Skin epidermis (tissue), 12 donors: Measurements from ENCODE around the gene GPR137B.
A peak's percentile ranks its signal among the peaks of the same experiment; 100 is the strongest.

Experiments used
- H3K27ac ChIP-seq, 21 experiments: fragments of 200-600 bp; sonication (generic) in 11 of 21; one replicate each; pipeline ENCODE4 v1.5.0; 2020; ENCODE audit warnings: mild to moderate bottlenecking in 3 of 21, inconsistent platforms in 2 of 21, moderate library complexity in 2 of 21
- H3K4me3 ChIP-seq, 7 experiments: fragments of 200-600 bp; sonication (generic) in 2 of 7; one replicate each; pipeline ENCODE4 v1.5.0; 2020; ENCODE audit warnings: inconsistent platforms in 2 of 7, mild to moderate bottlenecking in 2 of 7, moderate library complexity in 1 of 7

Gene GPR137B

DNA sequence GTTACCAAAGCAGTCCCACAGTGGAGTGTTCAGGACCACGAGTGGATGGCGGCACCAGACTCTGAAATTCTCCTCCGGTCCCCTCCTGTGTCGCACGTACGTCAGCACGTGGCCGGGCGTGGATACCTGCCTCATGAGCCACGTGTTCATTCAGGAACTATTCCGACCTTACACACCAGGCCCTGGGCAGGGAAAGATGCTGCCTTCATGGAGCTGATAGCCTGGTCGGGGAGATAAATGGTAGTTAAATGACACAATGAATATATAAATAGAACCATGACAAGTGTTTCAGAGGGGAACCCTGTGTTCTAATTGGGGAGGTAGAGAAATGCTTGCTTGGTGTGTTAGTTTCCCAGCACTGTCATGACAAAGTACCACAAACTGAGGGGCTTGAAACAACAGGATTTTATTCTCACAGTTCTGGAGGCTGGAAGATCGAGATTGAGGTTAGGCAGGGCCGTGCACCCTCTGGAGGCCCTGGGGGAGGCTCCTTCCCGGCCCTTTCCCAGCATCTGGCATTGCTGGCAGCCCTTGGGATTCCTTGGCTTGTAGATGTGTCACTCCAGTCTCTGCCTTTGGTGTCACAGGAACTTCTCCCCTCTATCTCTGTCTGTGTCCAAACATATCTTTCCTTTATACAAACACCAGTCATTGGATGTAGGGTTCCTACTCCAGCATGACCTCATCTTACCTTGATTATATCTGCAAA, 28.9 kb upstream of the GPR137B start:
- H3K27ac ChIP-seq = no peak overlapping the region
- H3K4me3 ChIP-seq = no peak overlapping the region

DNA sequence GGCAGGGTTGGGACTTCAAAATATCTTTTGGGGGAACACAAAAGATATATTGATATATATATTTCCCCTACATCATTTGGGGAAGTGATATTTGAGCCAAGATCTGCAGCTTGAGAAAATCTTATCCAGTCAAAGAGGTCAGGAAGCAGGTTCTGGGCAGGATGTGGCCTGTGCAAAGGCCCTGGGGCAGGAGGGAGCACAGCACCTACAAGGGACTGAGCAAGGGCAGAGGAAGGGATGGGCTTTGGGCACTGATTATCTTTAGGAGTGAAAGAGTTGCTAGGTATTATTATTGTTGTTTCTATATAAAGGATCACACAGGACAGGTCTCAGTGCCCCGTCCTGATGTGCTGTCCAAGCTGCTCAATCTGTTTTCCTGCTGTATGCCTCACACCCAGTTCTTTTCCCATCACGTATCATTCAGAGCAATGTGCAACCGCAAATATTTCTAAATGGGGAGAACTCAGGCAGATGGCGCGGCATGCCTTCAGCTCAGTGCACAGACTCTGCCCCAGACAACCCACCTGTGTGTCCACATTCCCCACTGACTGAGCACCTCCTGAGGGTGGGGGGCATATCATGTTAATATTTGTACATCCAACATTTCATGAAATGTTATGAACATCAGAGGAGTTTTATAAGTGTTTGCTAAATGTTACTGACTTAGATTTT, 28.1 kb upstream of the GPR137B start:
- no peak overlapping the region for H3K27ac ChIP-seq

DNA sequence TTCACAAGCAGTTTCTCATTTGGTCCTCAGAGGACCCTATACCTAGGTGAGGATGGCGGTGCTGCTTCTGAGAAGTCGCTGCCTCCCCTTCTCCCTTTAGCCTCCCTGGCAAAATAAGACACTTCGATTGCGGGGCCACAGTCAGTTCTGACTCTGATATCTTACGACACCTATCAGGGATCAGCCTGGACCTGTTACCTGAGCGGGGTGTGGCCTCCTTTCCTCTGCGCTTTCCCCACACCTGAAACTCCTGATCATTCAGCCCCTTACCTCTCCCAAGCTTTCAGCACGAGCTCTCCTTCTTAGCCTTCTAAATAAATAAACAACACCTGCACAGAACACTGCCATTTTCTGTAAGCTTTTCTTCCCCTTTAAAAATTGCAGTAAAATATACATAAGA, 24.6 kb upstream of the GPR137B start:
- Histone ChIP-seq H3K27ac (no peak overlapping the region), H3K4me3 (no peak overlapping the region)

More for the DNA sequence above, 28.1 kb upstream of the GPR137B start:
- no peak overlapping the region for H3K4me3 ChIP-seq

DNA sequence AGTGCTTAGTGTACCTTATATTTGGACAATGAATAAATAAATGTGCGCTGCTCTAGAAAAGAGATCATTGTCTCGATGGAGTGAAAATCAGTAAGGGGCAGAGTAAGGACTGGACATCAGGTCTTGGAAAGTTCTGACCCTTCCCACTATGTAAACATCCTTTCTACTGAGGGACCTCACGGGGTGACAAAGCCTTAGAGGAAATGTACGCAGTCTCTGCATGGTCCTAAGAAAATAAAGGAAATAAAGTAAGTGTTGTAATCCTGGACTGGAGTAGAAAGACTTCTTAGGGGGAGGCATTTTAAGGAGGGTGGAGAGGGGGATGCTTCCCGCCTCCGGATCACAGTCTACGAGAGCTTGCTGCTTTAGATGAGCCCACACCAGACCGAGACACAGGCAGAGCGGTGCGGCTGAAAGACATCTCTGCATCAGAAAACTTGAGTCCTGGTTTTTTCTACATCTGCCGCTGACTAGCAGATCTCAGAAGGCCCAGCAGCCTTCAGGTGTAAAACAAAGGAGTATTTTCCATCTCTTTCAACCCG, 22.3 kb upstream of the GPR137B start:
- no peak overlapping the region for H3K4me3 ChIP-seq
- H3K27ac ChIP-seq = no peak overlapping the region

DNA sequence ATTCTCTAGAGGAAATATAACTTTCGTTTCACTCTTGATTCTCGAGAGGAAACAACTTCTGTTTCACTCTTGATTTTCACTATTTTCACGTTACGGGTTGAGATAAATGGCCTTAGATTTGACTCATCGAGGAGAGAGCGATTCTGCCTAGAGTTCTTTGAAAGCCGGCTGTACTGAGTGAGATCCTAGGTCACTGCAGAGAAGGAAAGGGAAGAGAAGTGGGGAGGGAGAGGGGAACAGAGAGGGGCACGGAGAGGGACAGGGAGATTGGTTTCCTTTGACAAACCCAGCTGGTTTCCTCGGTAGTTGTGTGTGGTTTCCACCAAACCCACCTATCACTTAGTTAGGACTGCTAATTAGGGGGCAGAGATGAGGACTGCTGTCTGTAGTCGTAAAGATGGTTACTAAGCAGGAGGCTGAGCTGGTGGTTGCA, 21.6 kb upstream of the GPR137B start:
- Histone ChIP-seq H3K27ac (no peak overlapping the region), H3K4me3 (no peak overlapping the region)

DNA sequence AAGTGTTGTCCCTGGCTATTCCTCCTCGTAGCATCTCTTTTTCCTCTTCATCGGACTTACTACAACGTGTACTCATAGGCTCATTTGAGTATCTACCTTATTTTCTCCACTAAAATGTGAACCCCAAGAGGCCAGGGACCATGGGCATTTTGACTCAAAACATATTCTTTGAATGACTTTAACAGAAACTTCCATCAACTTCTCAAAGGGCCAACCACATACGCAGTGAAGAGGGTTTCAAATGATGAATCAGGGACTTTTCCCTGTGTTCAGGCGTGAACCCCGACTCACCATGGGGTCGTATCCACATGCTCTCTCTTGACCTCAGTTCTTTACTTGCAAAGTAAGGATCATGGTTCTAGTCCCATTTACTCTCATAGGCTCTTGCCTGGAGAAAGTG, 20.2 kb upstream of the GPR137B start:
- no peak overlapping the region for H3K4me3 ChIP-seq
- H3K27ac ChIP-seq = no peak overlapping the region

DNA sequence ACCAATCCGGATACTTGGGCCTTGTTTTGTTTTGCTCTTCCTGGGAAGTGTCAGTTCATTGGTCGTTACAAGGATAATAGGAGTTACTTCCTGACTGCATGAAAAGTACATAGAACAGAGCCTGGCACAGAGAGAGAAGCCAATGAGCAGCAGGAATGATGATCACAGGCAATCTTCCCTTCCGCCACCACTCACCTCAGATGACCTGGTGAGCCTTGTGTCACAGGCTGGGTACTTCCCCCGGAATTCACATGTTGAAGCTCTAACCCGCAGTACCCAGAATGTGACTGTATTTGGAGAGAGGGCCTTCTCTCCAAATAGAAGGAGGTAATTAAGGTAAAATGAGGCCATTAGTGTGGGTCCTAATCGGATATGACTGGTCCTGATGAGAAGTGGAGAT, 18.8 kb upstream of the GPR137B start:
- Histone ChIP-seq H3K4me3 (no peak overlapping the region), H3K27ac (no peak overlapping the region)

DNA sequence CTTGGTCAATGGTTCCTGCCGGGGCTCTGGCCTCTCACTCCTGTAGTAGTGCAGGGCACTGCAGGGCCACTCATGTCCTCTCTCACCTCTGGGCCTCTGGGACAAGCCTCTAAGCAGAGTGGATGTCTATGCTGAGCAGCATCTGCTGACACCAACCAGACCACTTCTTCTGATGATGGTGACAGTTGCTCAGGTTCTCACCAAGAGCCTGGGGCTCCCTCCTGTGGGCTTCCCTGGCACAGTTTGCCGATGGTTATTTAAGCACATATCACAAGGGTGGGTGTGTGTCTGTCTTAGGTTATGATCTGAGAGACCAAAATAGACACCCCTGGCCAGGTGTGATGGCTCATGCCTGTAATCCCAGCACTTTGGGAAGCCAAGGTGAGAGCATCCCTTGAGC, 17.4 kb upstream of the GPR137B start:
- H3K27ac ChIP-seq = no peak overlapping the region
- no peak overlapping the region for H3K4me3 ChIP-seq

DNA sequence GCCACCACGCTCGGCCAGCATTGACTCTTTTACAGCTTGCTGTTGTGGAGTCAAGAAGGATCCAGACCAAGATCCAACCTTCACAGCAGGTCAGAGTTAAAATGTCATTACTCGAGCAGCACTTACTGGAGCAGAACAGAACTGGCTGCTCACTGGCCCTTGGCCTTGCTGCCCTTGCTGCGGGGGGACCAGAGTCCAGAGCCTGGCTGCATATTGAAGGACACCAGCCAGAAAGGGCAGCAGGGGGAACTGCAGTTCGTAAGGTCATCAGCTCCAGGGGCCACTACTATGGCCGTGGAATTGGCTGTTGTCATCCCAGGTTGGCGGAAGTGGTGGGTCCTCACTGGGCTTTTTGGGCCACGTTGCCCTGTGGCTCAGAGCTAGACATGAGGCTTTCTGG, 15.3 kb upstream of the GPR137B start:
- no peak overlapping the region for H3K27ac ChIP-seq
- H3K4me3 ChIP-seq = no peak overlapping the region

DNA sequence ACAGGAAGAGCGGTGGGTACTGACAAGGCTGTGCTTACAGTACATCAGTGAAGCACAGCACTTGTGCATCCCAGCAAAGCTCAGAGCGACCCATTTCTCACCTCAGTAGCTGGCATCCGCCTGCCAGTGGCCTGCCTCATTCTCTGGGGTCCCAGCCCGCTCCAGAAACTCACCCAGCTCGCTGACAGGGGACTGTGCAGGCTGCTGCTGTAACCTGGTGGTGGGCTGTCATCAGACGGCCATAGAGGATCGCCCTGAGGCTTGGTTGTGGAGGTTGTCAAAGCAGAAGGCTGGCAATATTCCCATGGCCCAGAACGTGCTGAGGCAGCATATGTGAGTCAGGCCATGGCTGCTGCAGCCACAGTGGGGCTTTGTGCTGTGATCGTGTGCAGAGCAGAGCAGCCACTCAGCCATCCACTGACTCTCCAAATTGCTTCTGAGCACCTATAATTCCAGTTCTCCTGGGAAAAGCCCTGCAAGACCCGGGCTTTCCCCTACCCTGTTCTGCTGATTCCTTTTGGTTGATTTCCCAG, 13.6 kb upstream of the GPR137B start:
- H3K27ac ChIP-seq = peak overlapping the region in 1 of 21 experiments; percentile 21
- no peak overlapping the region for H3K4me3 ChIP-seq

DNA sequence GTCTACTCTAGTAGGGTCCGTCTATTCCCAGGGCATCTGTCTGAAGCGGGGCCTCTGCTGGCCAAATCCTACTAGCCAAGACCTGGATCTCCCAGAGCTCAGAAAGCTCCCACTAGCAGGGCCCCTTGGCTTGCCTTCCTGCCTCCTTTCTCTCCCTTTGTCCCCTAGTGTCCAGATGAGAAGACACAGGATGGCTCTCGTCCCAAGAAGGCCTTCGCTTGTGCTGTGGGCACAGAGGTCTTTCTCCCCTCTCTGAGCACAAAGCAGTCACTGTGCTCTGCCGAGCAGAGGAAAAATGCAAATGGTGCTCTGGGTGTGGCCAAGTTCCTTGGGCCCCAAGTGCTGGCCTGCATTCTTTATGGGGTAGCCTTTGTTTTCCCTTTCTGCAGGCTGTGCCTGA, 13.0 kb upstream of the GPR137B start:
- H3K27ac ChIP-seq = peak overlapping the region in 1 of 21 experiments; percentile 21
- no peak overlapping the region for H3K4me3 ChIP-seq

DNA sequence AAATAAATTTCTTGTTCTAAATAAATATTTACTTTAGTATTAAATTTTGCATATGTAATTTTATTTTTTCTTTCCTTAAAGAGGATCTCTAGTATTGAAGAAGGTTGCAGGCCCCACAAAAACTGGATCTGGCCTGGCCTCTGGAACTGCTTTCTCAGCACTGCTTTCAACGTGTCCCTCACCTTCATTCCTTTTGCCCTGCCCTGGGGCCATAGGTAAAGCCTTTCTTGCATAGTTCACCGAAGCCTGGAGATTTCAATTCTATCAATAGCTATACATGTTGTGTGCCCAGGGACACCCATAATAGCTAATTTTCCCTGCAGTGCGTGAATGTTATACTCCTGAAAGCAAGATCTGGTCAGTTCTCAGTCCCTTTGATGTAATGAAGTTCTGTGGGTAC, 12.0 kb upstream of the GPR137B start:
- Histone ChIP-seq H3K4me3 (no peak overlapping the region), H3K27ac (no peak overlapping the region)

DNA sequence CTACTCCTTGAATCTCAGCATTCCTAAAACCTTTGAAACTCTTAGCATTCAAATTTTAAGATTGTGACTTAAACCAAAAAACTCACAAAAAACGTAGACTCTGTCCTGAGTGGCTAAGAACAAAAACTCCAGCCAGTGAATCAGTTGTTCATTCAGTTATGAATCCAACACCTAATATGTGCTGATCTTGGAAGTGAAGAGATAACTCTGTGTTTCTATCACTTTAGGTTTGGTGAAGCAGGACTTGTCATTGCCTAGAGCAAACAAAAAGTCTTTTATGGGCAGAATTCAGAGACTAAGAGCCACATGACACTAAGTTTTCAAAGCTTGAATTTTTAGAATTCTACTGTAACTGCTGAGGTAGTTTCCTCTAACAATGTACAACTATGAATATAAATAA, 10.4 kb upstream of the GPR137B start:
- H3K4me3 ChIP-seq = no peak overlapping the region
- no peak overlapping the region for H3K27ac ChIP-seq

DNA sequence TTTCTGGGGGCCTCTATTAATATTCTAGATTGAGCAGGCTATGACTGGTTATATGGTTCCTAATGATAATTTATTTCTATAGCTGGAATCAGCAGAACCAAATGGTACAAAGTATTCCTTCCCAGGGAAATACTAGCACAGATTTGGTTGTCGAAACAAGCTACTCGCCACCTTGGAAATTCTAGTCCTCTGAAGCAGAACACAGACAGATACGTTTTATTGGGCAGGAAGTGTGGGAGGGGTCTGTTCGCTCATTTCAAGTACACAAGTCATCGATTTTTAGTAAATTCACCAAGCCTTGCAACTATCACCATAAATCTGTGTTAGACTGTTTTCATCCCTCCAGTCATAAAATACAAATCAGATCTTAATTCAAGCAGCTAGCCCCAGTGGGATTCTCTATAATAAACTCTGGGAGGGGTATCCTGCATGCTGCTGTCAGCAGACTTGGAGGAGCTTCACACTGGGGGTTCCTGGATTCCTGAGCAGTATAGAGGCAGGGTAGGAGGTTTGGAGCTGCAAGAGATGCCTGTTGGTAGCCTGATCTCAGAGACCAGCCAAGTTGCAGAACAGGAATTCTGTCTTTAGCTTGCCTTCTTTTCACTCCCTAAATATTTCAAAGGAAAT, 9.8 kb upstream of the GPR137B start:
- Histone ChIP-seq H3K27ac (no peak overlapping the region), H3K4me3 (no peak overlapping the region)

DNA sequence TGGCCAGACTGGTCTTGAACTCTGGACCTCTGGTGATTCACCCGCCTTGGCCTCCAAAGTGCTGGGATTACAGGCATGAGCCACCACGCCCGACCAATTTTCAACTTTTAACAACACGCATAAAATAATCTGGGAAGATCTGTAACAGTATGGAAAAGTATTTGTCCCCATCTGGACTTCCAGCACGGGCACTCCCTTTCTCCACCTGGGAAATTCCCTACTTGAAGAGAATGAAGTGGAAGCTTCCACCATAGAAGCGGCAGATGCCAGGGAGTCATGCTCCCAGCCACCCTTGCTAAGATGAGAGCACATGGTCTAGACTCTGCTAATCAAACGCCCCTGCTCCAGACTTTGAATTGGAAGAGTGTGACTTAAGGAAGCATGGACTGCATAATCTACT, 9.0 kb upstream of the GPR137B start:
- Histone ChIP-seq H3K27ac (no peak overlapping the region), H3K4me3 (no peak overlapping the region)

DNA sequence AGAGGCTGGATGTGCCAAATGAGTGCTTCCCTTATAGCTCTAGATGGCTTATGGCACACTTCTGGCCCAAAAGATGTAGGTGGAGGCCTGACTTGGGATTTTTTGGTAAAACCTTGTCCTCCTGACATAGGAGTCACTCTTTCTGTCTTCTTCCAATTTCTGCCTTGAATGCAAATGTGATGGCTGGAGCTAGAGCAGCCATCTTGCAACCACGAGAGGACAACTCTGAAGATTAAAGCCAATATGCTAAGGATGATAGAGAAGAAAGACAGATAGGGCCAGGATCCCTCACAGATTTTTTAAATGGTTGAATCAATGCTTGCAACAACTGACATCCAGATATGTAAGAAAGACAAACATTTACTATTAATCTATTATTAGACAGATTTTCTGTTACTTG, 8.5 kb upstream of the GPR137B start:
- H3K27ac ChIP-seq = no peak overlapping the region
- H3K4me3 ChIP-seq = no peak overlapping the region

DNA sequence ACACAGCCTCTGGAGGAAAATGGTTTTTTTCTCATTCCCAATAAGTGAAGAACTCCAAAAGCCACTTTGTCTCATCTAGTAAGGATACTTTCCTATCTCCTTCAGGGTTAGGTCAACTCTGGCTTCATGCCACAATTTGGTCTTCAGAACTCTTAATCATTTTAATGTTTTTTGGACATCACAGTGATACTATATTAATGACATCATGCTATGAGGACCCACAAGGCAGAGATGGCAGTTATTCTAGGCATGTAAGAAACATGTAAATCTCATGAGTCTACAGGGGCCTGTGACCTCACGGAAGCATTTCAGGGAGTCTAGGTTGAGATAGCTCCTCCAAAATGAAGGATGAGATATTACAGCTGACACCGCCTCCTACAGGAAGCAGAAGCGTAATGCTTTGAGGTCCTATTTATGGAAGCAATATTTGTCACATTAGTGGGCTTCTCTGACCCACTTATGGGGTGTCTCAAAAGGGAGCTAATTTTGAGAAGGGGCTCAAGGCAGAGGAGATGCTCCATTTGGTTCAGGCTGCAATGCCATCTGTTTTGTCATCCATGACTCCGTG, 5.0 kb upstream of the GPR137B start:
- Histone ChIP-seq H3K4me3 (no peak overlapping the region), H3K27ac (no peak overlapping the region)

DNA sequence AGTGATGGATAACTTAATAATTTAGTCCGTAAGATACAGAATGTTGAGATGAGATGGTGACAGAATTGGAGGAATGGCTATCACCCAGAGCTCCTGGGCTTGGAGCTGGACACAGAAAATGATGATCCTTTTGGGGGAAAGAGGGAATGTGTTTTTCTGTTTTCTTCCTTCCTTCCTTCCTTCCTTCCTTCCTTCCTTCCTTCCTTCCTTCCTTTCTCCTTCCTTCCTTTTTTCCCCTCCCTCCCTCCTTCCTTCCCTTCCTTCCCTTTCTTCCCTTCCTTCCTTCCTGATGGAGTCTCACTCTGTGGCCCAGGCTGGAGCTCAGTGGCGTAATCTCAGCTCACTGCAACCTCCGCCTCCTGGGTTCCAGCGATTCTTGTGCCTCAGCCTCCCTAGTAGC, 2.8 kb upstream of the GPR137B start:
- Histone ChIP-seq H3K4me3 (no peak overlapping the region), H3K27ac (no peak overlapping the region)

DNA sequence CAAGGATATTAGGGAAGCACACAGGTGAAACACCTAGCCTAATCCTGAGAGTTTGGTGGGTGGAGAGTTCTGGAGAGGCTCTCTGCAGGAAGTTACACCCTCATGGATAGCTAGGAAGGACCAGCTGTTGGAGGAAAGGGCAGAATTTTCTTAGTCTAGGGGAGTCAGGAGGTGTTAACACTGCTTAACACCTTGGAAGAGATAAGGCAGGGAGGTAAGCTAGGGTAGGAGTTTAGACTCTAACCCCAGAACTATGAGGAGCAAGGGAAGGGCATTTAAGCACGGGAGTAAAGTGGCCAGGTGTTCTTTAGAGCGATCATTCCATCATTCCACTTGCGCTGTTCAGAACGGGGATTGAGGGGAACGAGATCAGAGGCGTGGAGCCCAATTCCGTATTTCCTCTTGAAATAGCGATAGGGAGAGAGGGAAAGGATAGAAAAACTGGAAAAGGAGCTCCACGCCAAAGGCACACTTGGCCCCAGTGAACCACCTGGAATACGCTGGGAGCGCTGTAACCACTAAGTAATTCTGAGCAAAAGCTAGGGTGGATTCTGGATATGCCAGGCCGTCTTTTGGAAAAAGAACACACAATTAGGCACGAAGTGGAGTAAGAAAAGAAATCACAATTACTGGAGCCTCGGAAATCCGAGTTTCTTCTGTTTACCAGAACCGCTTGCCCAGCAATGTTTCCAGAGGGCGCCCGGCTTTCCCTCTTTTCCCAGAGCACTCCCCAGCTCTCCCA, 1.5 kb upstream of the GPR137B start:
- peak overlapping the region in 4 of 21 experiments; percentile 8 to 81 (median 79) for H3K27ac ChIP-seq

More for the DNA sequence above, 1.5 kb upstream of the GPR137B start:
- peak overlapping the region; percentile 51 to 75 (median 67) for H3K4me3 ChIP-seq
